ENCODE data around the gene VIM. TPM values are rescaled to one million over a fixed set of nuclear protein-coding genes. Genes with fewer than 3 reads are reported as not detected.

The VIM gene
- total RNA-seq, 1 donor from 2014 or later = 9,268 TPM

GRCh38 chr10:17209302-17209701, 18.7 kb upstream of the VIM start:
- no peak for DNase-seq (ENCODE audit: extremely low read depth, low read depth, low spot score)

- DNase-seq (ENCODE audit: extremely low read depth, low read depth, low spot score) = no peak
Observed at GRCh38 chr10:17209881-17210280, 18.2 kb upstream of the VIM start.

DNA sequence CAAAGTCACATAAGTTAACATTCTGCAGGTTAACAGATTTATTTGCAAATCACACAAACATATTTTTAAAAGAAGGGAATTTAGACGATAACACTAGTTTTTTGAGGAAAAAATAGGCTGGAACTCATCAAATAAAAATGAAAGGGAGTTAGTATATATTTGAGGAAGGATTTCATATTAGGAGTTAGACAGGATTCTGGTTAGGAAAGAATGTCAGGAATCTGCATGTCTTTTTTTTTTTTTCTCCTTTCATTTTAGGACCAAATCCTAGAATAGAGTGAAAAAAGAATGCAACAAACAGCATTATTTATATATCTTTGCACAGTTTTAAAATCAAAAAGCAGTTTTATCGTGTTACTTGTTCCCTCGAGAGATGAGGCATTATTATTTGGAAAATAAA, 17.7 kb upstream of the VIM start:
- DNase-seq (ENCODE audit: extremely low read depth, low read depth, low spot score) = no peak

- no peak for DNase-seq (ENCODE audit: extremely low read depth, low read depth, low spot score)
Observed at GRCh38 chr10:17212802-17213221, 15.2 kb upstream of the VIM start.

GRCh38 chr10:17213646-17214349, 14.2 kb upstream of the VIM start:
- DNase-seq (ENCODE audit: extremely low read depth, low read depth, low spot score) = no peak

- DNase-seq (ENCODE audit: extremely low read depth, low read depth, low spot score) = no peak
Observed at GRCh38 chr10:17214526-17214925, 13.5 kb upstream of the VIM start.

- DNase-seq (ENCODE audit: extremely low read depth, low read depth, low spot score) = no peak
Observed at GRCh38 chr10:17214971-17215781, 12.9 kb upstream of the VIM start.

DNA sequence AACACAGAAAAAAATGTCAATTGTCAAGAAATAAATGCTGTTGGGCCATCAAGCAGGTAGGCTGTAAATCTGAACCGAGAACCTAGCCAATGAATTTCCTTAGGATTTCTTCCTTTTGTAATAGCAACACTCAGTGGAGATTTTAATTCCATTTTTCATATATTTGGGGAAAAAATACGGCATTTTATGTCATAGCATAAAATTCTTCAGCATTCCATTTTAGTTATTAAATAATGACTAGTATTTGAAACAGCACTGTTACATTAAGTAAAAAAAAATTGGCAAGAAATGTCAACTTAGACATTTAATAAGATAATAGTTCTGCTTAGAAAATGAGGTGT, 12.3 kb upstream of the VIM start:
- no peak for DNase-seq (ENCODE audit: extremely low read depth, low read depth, low spot score)

DNA sequence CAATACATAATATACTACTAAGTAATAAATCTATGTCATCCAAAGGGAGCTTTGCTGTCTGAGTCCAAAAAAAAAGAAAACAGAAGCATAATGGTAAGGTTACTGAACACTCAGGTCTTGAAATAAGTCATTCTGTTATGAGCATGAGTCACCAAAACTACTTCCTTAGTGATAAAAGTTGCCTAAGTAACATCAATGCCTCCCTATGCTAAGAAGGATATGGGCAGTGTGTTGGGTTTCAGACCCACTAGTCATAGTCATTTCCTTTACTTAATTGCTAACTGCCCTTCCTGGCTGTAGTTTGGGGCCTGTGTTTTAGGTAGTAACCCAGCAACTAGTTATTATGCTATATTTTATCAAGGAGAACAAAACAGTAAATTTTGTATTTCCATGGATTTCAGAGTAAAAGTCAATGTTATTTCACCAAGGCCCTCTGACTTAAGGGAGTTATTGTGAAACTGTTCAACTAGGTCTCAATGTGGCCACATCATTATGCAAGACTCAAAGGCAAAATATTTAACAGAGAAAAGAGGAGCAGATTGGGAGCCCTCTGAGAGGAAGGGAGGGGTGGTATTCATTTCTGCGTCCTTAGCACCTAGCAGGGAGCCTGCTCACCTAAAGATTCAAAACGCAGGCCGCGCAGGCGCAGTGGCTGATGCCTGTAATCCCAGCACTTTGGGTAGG, 11.7 kb upstream of the VIM start:
- DNase-seq (ENCODE audit: extremely low read depth, low read depth, low spot score) = peak; percentile 100

- no peak for DNase-seq (ENCODE audit: extremely low read depth, low read depth, low spot score)
Observed at GRCh38 chr10:17216901-17217395, 11.1 kb upstream of the VIM start.

- no peak for DNase-seq (ENCODE audit: extremely low read depth, low read depth, low spot score)
Observed at GRCh38 chr10:17217631-17218232, 10.3 kb upstream of the VIM start.

DNA sequence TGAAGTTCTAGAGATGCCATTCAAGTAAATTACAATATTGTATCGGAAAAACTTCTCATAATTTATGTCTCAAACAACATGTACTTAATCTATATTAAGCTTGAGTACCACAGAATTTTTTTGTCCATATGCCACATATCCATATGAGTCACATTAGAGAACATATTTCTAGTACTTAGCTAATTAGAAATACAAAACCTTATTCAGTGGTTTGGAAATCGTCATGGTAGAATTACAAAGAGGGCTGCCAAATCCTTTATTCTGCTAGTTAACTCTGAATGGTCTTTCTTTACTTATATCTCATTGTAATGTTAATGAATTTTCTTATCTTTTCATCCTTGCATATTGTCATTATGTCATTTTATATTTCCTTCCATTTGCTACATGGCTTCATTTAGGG, 9.0 kb upstream of the VIM start:
- no peak for DNase-seq (ENCODE audit: extremely low read depth, low read depth, low spot score)

DNA sequence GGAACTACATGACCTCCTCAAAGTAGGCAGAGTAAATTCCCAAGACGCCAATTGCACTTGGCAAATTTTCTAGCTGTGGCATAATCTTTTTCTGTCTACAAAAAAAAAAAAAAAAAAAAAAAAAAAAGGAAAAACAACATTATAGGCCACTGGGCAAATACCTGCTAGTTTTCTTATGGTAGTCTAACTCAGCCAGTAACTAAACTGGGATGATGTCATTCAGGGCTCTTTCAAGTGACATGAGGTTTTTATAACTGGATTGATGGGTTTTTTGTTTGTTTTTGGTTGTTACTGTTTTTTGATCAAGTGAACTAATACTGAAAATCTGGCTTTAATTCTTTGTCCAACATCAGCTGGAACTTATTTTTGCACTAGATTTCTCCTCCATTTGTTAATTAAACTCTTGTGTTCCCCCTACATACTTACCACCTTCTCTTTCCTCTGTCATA, 7.4 kb upstream of the VIM start:
- no peak for DNase-seq (ENCODE audit: extremely low read depth, low read depth, low spot score)

DNA sequence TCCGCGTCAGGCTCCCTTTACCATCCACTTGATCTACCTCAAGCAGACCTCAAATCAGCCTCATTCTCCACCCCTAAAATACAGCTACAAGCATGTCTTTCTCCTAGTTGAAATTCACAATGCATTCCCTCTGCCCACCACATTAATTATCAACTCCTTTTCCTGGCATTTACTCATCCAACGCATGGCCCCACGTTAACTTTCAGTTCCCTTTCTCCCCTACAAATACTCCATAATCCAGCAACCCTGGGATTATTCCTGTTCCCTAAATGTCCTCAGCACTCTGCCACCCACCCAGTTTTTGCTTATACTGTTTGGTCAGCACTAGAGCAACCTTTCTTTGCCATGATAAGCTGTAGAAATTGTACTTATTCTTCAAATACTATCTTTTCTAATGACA, 5.7 kb upstream of the VIM start:
- no peak for DNase-seq (ENCODE audit: extremely low read depth, low read depth, low spot score)

DNA sequence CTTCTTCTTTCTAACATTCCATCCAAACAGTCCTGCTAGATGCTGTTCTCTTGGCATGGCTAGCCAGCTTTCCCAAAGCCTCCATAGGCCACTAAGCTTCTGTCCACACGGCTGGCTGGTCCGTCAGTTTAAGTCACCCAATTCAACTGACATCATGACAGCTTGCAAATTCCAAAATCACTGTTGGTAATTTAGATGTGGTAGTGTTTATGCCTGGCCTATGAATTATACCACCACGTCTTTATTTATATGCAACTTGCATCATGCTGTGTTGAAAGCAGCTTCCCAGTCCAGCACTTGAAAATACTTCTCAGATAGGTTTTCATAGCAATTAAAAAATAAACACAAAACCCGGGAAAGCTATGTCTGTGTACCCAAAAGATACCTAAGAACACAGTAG, 2.2 kb upstream of the VIM start:
- no peak for DNase-seq (ENCODE audit: extremely low read depth, low read depth, low spot score)

DNA sequence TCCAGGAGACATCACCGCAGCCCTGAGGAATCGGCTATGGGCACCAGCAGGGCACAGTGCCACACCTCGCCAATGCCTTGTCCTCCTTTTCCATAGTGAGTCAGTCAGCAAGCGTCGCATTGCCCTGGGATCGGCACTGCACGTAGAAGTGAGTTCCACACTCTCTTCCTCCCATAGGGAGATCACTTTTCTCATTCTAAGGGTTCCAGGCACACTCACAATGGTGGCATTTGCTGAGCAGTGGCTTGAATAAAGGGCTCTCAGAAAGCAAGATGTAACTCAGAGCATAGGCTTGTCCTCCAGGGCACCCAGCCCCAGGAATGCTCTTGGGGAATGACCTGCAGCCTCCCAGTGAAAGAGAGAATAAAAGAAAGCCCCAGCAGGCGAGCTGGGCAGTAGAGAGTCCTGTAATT, 1.1 kb upstream of the VIM start:
- no peak for DNase-seq (ENCODE audit: extremely low read depth, low read depth, low spot score)

GRCh38 chr10:17227367-17228090, 512 bp upstream of the VIM start:
- no peak for DNase-seq (ENCODE audit: extremely low read depth, low read depth, low spot score)

GRCh38 chr10:17229016-17229716, 1.1 kb downstream of the VIM start:
- no peak for DNase-seq (ENCODE audit: extremely low read depth, low read depth, low spot score)

DNA sequence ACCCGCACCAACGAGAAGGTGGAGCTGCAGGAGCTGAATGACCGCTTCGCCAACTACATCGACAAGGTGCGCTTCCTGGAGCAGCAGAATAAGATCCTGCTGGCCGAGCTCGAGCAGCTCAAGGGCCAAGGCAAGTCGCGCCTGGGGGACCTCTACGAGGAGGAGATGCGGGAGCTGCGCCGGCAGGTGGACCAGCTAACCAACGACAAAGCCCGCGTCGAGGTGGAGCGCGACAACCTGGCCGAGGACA, 1.6 kb downstream of the VIM start:
- DNase-seq (ENCODE audit: extremely low read depth, low read depth, low spot score) = no peak

GRCh38 chr10:17229967-17230682, 2.1 kb downstream of the VIM start:
- DNase-seq (ENCODE audit: extremely low read depth, low read depth, low spot score) = no peak
